WTC11 (cell line): ENCODE data around the gene DZANK1.

ENCODE experiments used
- ZNF232 ChIP-seq: sonication (generic); formaldehyde crosslinking; IDR thresholded peaks from 2 replicates; pipeline ENCODE4 v1.8.0; 2022; ENCODE audit warnings: mild to moderate bottlenecking, missing genetic modification reagents
- ZNF423 ChIP-seq: fragments of 250-450 bp; sonication (Bioruptor Pico); IDR thresholded peaks from 2 replicates; pipeline ENCODE4 v2.1.2; 2022; ENCODE audit warnings: mild to moderate bottlenecking, moderate library complexity
- TF ChIP-seq, protein P1 (sequence below): fragments of 200-600 bp; IDR thresholded peaks from 2 replicates; pipeline ENCODE4 v1.8.0; 2022; ENCODE audit warnings: antibody characterized with exemption

DNA sequence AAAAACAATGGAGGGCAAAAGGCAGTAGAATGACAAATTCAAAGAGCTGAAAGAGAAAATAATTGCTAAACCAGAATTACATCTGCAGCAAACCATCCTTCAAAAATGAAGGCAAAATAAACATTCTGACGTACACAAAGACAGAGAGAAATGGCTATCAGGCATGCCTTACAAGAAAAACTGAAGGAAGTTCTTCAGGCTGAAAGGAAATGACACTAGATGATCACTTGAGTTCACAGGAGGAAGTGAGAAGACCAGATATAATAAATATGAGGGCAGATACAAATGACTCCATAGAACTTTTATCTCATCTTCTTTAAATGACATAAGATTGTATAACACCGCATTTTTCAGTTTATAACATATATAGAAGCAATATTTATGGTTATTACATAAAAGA, 30.0 kb downstream of the DZANK1 start:
- TF ChIP-seq, protein P1, sequence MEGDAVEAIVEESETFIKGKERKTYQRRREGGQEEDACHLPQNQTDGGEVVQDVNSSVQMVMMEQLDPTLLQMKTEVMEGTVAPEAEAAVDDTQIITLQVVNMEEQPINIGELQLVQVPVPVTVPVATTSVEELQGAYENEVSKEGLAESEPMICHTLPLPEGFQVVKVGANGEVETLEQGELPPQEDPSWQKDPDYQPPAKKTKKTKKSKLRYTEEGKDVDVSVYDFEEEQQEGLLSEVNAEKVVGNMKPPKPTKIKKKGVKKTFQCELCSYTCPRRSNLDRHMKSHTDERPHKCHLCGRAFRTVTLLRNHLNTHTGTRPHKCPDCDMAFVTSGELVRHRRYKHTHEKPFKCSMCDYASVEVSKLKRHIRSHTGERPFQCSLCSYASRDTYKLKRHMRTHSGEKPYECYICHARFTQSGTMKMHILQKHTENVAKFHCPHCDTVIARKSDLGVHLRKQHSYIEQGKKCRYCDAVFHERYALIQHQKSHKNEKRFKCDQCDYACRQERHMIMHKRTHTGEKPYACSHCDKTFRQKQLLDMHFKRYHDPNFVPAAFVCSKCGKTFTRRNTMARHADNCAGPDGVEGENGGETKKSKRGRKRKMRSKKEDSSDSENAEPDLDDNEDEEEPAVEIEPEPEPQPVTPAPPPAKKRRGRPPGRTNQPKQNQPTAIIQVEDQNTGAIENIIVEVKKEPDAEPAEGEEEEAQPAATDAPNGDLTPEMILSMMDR = no peak
- TF ChIP-seq ZNF423 (CRISPR knock-in tag) = no peak
- no peak for TF ChIP-seq ZNF232 (CRISPR knock-in tag)
